Measurements from ENCODE around the gene WASF3. TPM values are rescaled to one million over a fixed set of nuclear protein-coding genes. Genes with fewer than 3 reads are reported as not detected.

WASF3 gene
- total RNA-seq, 1 experiment from 2014 or later = 3.4 TPM

DNA sequence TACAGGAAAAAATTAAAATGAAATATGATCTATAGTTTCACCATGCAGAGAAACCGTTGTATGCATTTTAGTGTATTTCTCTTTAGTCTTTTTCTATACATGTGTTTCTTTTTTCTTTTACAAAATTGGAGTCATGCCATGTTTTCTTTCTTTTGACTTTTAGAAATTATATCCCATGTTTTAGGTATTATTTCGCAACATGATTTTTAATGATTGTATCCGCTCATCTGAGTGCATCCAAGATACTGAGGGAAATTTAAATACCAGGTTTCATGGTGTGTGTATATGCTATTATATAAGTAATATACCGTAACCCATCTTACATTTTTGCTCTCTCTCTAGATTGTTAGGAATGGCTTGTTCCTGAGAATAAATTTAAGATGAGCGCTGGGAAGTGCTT, 120.8 kb downstream of the WASF3 start:
- CTCF ChIA-PET = interaction anchor here (1.7 kb wide), 1 partner anchor 20 kb away, joined by 4 read pairs; no protein-coding TSS in a partner anchor

DNA sequence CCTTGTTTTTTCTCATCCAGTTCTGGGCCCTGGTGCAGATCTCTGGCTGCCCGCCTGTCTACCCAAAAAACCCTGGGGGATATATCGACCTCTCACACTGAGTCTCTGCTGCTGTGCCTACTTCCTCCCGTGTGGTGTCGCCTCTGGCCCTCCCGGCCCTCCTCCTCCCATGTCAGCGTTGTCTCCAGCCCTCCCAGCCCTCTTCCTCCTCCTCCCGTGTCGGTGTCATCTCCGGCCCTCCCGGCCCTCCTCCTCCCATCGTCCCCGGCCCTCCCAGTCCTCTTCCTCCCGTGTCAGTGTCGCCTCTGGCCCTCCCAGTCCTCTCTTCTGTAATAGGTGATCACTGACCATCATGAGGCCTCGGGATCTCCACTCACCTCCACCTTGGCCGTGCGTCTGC, 121.3 kb downstream of the WASF3 start:
- Histone ChIP-seq H3K9me3 (ENCODE audit: control insufficient read depth in 1 of 2, insufficient read depth in 1 of 2, low read depth in 1 of 2, low read length in 2 of 2) (no peaks in the 10 kb centered on the region), H3K4me2 (ENCODE audit: low read length) (peak overlapping the region; percentile 40), H3K27ac (ENCODE audit: low read depth, low read length) (no peak overlapping the region), H3K9ac (ENCODE audit: low read length) (no peak overlapping the region), H3K27me3 (ENCODE audit: insufficient read depth, low read length) (peaks cover 14% of the 10 kb centered on the region; the same call in 1 of the 2 replicates), H3K36me3 (ENCODE audit: control insufficient read depth in 1 of 2, insufficient read depth in 2 of 2, low read length in 2 of 2) (no peaks in the 10 kb centered on the region), H4K20me1 (ENCODE audit: insufficient read depth) (no peaks in the 10 kb centered on the region), H3K4me3 (replicated peaks in 1 of 2; ENCODE audit: low read depth in 1 of 2, low read length in 2 of 2) (no peak overlapping the region; a peak in 2 of 4 replicates), H3K4me1 (ENCODE audit: control insufficient read depth in 1 of 2, insufficient read depth in 2 of 2, low read length in 2 of 2) (peaks cover 5 to 19% of the 10 kb centered on the region in 2 experiments; a peak in 3 of 4 replicates), H2AFZ (ENCODE audit: low read depth, low read length, poor library complexity, severe bottlenecking) (no peak overlapping the region), H3K79me2 (ENCODE audit: insufficient read depth, low read length) (no peaks in the 10 kb centered on the region), H3K9me2 (ENCODE audit: insufficient read depth) (no peaks in the 10 kb centered on the region)
- CTCF ChIA-PET = interaction anchor here (3.6 kb wide), 1 partner anchor 20 kb away, joined by 15 read pairs; no protein-coding TSS in a partner anchor
- RAD21 ChIA-PET (ENCODE audit: low non-redundant PET in 1 of 2, low total read pairs in 2 of 2, uncharacterized antibody in 2 of 2, unreplicated experiment in 2 of 2) = no interaction called here
- peak; percentile 89 for ATAC-seq
- TF ChIP-seq SRF (IDR thresholded peaks at IDR 0.05; ENCODE audit: low read depth) = no peak
- no peak for TF ChIP-seq ELF1 (IDR thresholded peaks at IDR 0.05; ENCODE audit: borderline replicate concordance, low read depth)
- intact Hi-C loops (cut with micrococcal nuclease) = no loop called here
- no peak for DNase-seq (ENCODE audit: low read depth, low spot score)
- POLR2A ChIA-PET = no interaction called here
- no TSS peak for BruUV-seq (replicated peaks)

More for the DNA sequence above, 120.8 kb downstream of the WASF3 start:
- Histone ChIP-seq H3K9me2 (ENCODE audit: insufficient read depth) (no peaks in the 10 kb centered on the region), H4K20me1 (ENCODE audit: insufficient read depth) (no peaks in the 10 kb centered on the region), H3K9me3 (ENCODE audit: control insufficient read depth in 1 of 2, insufficient read depth in 1 of 2, low read depth in 1 of 2, low read length in 2 of 2) (no peaks in the 10 kb centered on the region), H2AFZ (ENCODE audit: low read depth, low read length, poor library complexity, severe bottlenecking) (no peak overlapping the region), H3K4me1 (ENCODE audit: control insufficient read depth in 1 of 2, insufficient read depth in 2 of 2, low read length in 2 of 2) (peaks cover 5 to 19% of the 10 kb centered on the region in 2 experiments; a peak in 3 of 4 replicates), H3K27me3 (ENCODE audit: insufficient read depth, low read length) (peaks cover 14% of the 10 kb centered on the region; the same call in 1 of the 2 replicates), H3K36me3 (ENCODE audit: control insufficient read depth in 1 of 2, insufficient read depth in 2 of 2, low read length in 2 of 2) (no peaks in the 10 kb centered on the region), H3K27ac (ENCODE audit: low read depth, low read length) (no peak overlapping the region), H3K79me2 (ENCODE audit: insufficient read depth, low read length) (no peaks in the 10 kb centered on the region), H3K4me3 (replicated peaks in 1 of 2; ENCODE audit: low read depth in 1 of 2, low read length in 2 of 2) (no peak overlapping the region), H3K9ac (ENCODE audit: low read length) (no peak overlapping the region), H3K4me2 (ENCODE audit: low read length) (peak overlapping the region; percentile 40; the same call in 1 of the 2 replicates)
- BruUV-seq (replicated peaks) = no TSS peak
- intact Hi-C loops (cut with micrococcal nuclease) = no loop called here
- TF ChIP-seq ELF1 (IDR thresholded peaks at IDR 0.05; ENCODE audit: borderline replicate concordance, low read depth) (no peak), SIN3A (IDR thresholded peaks at IDR 0.05; ENCODE audit: low read depth) (no peak), POLR2AphosphoS5 (IDR thresholded peaks at IDR 0.05; ENCODE audit: low read depth, low read length) (no peak), JUND (IDR thresholded peaks at IDR 0.05) (no peak), CEBPB (IDR thresholded peaks at IDR 0.05; ENCODE audit: low read depth) (no peak), ZNF274 (IDR thresholded peaks at IDR 0.05; ENCODE audit: low read depth, low read length) (no peak), EZH2phosphoT487 (IDR thresholded peaks at IDR 0.05; ENCODE audit: borderline replicate concordance) (no peak), CBX3 (IDR thresholded peaks at IDR 0.05; ENCODE audit: low read depth) (no peak), POLR2A (IDR thresholded peaks at IDR 0.05; ENCODE audit: borderline replicate concordance, extremely low read depth, insufficient read depth, insufficient read length) (no peak), RAD21 (IDR thresholded peaks at IDR 0.05; ENCODE audit: low read depth) (no peak), TCF7L2 (IDR thresholded peaks at IDR 0.05; ENCODE audit: borderline replicate concordance, extremely low read depth, insufficient read depth, insufficient read length) (no peak)
- TF ChIP-seq, protein P1, sequence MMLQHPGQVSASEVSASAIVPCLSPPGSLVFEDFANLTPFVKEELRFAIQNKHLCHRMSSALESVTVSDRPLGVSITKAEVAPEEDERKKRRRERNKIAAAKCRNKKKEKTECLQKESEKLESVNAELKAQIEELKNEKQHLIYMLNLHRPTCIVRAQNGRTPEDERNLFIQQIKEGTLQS (IDR thresholded peaks at IDR 0.05) = no peak
- RAD21 ChIA-PET (ENCODE audit: low non-redundant PET in 1 of 2, low total read pairs in 2 of 2, uncharacterized antibody in 2 of 2, unreplicated experiment in 2 of 2) = no interaction called here
- ATAC-seq (no peak), DNase-seq (ENCODE audit: low read depth, low spot score) (no peak)
- POLR2A ChIA-PET = no interaction called here
